ENCODE measurements around the gene ATP11A.

Gene ATP11A

DNA sequence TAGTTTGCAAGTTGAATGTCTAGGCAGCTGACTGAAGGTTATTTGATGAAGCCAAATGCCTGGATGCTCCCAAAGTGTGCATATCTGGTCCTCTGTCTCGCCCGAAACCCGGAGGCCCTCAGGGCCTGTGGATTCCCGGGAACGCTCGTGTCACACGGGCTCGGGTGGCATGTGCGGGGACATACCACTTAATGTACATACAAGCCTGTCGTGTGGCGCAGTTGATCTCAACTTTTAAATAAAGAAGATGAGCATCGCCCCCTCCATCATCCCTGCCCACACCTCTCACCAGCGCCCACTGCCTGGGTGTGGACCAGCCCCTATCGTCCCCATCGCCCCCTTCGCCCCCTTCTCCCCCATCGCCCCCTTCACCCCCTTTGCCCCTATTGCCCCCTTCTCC, 33.9 kb downstream of the ATP11A start:
- DNase-seq (ENCODE audit: low read depth, low spot score) = no peak

DNA sequence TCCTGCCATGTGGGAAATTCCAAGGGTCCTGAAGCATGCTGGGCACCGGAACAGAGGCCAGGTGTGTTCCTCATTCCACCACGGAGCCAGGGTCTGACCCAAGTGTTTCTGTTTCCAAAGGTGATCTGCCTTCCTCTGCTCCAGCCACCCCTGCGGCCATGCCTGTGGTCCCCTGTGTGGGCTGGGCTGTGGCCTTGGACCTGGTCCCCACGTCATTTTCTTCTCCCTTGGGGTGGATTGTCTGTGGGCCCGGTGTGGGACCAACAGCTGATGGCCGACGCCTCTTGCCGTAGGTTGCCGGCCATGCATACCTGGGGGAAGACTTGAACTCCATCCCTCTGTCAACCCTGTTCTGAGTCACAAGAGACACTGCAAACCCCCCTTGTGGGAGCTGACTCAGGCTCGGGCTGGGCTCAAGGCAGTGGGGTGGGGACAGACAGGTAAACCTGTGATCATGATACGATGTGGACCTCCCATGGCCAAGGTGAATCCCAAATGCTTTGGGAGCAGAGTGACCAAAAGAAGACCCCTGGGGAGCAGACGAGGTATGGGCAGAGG, 35.0 kb downstream of the ATP11A start:
- no peak for DNase-seq (ENCODE audit: low read depth, low spot score)

DNA sequence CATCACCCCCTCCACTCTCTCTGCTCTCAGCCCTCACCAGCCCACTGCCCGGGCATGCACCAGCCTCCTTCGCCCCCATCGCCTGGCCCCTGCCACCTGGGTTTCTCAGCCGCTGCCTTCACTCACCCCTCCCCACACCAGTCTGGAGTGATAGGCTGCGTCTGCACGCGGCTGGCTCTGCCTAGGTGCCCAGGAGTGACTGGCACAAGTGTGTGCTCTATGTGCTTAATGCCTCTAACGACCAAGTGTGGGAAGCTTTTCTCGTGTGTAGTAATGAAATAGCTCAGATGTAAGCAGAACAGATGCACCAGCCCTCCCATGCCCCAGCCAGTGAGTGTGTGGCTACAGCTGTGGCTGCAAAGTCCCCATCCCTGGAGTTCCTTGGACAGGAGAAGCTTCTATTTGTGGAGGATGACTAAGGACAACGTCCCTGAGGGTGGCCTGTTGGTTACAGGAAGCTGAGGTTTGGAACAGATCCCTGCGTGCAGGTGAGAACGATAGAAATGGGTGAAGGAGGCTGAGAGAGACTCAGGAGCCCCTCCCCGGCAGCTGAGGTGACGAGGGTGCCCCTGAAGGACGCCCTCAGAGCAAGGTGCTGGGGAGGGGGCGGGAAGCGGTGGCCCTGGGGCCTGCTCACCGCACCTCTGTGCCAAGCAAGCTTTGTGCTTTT, 35.6 kb downstream of the ATP11A start:
- DNase-seq (ENCODE audit: low read depth, low spot score) = no peak

DNA sequence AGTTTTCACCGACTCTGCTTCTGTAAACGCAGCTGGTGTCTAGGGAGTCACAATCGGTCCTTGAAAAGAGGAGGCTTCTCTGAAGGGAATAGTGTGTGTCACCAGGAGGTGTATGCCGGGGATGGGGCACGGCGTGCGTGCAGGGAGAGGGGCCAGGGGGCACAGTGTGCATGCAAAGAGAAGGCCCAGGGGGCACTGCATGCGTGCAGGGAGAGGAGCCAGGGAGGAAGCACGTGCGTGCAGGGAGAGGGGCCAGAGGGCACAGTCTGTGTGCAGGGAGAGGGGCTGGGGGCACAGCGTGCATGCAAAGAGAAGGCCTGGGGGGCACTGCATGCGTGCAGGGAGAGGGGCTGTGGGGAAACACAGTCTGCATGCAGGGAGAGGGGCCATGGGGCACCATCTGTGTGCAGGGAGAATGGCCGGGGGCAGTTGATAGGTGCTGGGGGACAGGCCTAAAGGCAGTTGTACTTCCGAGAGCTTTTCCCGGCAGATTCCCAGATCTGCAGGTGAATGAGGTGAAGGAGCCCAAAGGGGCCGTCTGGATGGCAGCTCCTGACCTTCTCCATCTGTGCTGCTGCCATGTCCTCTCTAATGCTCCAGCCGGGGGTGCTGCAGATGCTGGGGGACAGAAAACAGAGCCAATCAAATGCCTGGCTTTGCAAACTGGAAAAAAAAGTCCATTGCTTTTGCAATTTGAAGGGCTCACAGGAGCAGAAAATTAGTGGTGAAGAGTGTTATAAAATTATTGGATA, 36.4 kb downstream of the ATP11A start:
- DNase-seq (ENCODE audit: low read depth, low spot score) = no peak

DNA sequence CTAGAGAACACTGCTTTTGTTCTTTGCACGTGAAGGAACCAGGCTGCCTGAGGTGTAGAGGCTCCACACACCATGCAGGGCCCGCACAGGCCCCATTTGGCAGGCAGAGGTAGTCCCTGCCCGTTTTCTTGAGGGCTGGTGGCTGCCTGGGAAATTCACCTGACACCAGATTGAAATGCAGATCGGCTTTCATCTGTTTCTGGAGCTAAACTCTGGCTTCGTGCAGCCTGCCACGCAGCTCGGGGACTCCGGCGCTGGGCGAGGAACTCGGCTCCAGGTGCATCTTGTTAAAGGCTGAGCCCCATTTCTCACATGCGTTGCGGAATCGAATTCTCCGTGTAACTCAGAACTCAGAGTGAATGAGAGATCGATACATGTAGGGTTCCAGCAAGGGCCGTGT, 37.7 kb downstream of the ATP11A start:
- DNase-seq (ENCODE audit: low read depth, low spot score) = no peak

DNA sequence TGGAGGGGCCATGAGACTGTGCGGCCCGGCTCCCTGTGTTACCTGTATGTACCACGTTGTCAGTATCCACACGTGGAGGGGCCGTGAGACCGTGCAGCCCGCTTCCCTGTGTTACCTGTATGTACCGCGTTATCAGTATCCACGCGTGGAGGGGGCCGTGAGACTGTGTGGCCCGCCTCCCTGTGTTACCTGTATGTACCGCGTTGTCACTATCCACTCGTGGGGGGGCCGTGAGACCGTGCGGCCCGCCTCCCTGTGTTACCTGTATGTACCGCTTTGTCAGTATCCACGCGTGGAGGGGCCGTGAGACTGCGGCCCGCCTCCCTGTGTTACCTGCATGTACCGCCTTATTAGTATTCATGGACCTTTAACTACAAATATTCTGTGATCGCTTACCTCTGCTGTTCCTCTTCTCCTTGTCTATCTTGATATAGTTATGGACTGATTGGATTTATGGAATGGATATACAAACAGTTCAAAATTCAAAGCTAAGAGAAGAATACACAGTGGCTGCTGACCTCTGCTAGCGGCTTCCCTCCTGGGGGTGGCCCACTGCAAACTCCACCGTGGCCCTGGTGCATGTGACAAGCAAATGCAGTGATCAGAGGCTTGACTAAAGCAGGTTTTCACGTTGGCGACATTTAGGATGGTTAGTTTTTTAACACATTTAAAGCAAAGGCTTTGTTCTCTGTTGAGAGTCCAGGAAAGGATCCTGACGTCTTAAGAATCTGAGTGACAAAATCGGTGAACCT, 38.7 kb downstream of the ATP11A start:
- no peak for DNase-seq (ENCODE audit: low read depth, low spot score)

DNA sequence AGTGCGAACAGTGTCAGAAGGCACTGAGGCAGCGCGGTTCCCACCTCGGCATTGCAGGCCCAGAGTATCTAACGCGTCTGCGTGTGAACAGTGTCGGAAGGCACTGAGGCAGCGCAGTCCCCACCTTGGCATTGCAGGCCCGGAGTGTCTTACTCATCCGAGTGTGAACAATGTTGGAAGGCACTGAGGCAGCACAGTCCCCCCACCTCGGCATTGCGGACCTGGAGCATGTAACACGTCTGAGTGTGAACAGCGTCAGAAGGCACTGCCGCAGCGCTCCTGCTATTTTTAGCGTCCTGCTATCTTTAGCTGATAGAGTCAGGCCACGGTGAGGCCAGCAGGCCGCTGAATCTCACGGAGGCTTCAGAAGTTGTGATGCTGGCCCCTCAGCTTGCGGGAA, 39.6 kb downstream of the ATP11A start:
- DNase-seq (ENCODE audit: low read depth, low spot score) = no peak

DNA sequence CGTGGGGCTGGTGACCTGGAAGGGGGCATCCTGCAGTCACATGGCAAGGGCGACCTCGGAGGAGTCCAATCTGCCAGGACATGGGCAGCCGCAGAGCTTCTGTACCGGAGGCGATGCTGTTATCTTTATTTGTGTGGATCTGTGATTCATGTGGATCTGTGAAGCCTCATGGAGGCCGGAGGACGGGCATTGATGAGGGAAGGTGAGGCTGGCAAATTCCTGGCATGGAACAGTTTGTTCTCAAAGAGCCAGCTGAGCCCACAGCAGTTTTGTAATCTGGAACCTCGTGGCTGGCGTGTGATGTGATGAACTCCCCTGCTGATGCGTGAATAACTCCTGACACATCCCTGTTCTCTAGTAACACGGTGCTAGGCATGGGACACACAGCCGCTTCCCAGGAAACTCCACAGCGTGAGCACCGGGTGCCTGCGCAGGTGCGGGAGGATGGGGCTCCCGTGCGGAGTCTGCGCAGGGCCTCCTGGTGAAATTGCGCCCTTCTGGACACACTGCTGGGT, 40.4 kb downstream of the ATP11A start:
- no peak for DNase-seq (ENCODE audit: low read depth, low spot score)

DNA sequence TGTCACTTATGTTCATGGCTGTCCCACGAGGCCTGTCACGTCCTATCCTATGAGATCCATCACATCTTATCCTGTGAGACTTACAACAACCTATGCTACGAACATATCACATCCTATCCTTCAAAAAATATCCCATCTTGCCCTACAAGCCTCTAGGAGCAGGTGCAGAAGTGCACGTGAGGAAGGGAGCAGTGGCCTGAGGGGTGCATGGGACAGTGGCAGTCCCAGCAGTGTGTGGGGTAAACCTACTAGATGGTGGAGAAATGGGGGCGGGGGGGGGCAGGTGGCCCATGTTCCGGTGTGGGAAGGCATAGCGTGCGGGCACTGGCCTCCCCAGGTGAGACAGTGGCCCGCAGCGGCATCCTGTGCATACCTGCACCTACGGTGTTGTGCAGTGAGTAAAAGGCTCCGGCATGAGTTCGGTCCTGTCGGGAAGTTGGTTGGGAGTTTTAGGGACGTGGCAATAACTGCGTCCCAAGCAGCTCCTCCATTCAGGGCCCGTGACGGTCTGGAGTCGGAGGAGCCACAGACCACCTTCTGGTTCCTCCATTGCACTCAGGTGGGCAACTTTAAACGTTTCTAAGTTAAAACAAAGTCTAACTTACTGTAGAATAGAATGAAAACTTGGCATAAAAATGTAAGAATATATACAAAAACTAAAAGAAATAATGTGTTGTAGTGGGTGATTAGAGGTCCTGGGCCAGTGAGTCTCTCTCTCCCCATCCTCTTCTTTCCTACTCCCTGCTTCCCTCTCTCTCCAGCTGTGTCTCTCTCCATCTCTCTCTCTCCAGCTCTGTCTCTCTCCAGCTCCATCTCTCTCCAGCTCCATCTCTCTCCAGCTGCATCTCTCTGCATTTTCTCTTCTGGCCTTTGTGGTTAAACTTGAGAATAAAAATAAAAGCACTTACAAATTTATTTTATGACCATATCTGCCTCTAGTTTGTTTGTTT, 42.1 kb downstream of the ATP11A start:
- no peak for DNase-seq (ENCODE audit: low read depth, low spot score)

DNA sequence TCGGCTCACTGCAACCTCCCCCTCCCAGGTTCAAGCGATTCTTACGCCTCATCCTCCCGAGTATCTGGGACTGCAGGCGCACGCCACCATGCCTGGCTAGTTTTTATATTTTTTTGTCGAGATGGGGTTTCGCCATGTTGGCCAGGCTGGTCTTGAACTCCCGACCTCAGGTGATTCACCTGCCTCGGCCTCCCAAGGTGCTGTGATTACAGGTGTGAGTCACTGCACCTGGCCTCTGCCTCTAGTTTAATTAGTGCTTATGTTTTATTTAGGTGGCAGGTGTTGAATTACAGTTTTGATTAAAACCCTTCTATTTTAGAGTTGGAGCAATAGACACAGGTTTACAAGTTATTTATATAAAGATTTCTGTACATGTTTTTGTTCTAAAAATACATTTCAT, 42.8 kb downstream of the ATP11A start:
- DNase-seq (ENCODE audit: low read depth, low spot score) = no peak

DNA sequence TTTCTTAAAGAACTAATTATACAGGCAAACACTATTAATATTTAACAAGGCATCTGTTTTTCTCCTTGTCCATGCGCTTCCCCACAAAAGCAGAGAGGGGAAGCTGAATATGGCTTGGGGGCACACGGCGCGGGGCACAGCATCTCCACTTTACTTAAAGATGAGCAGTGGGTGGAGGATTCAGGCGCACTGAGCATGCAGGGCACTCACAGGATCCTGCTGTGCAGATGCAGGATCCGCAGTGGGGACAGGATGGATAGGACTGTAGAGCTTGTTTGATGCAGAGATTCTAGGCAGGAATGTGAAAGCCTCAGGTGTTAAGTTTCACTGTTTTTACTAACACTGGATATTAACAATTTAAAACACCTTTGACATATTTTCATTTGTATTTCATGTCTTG, 43.3 kb downstream of the ATP11A start:
- DNase-seq (ENCODE audit: low read depth, low spot score) = no peak

DNA sequence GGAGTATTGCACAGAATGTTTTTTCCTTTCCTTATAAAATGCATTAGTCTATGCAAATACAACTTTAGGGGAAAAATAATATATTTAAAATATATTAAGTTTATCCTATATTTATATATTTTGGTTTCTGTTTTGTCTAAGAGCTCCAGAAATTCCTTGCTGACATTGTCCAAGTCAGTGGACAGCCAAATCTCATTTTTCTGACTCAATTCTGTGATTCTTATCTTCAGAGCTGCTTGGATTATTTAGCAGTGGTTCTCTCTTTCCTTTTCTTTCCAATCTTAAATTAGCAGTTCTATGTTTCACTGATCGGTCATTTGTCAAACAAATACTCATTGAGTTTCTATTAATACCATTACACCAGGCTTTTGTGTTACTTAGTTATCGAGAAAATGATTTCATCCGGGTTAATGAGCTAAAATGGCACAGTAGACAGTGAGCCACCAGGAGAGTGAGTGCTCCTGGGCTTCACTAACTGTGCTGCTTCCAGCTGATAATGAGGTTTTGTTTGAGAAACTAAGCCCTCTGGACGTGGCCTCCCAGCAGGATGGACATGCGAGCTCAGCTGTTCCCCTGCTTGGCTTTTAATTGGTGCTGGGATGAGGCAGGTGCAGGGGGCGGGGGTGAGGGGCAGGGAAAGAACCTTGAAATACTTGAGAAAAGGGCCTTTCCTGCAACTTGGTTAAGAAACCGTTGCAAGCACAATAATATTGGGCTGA, 44.0 kb downstream of the ATP11A start:
- DNase-seq (ENCODE audit: low read depth, low spot score) = no peak

DNA sequence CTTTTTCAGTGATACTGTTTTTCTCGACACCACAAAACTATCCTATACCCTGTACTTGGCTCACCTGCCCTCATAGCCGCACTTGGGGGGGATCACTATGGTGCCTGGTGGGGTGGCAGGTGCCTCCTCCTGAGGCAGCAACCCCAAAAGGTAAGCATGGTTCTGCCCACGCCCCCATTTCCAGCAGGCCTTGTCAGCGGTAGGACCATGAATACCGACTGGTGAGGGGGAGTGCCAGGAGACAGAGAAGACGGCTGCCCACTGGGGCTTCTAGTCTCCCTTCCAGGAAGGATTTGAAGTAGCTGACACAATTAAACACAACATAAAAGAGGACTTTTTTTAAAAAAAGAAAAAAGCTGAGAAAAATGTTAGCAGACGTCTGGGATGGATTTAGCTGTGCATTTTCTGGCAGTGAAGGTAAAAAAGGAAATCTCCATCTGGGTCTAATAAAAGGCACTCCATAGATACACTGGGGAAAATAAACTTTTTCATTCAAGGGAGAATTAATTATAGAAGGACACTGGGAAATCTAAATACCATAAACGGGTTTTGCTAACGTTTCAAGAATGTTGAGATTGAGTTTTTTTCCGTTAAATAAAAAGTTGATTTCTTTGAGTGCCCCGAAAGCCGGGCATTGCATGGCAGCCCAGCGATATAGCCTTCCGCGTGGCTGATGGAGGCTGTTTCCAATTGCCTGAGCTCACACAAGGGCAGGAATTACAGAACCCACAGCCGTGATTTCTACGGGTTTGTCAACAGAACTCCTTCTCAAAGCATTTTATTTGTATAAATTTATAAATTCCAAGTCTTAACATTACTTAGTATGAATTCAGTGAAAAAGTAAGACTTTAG, 45.1 kb downstream of the ATP11A start:
- DNase-seq (ENCODE audit: low read depth, low spot score) = no peak

DNA sequence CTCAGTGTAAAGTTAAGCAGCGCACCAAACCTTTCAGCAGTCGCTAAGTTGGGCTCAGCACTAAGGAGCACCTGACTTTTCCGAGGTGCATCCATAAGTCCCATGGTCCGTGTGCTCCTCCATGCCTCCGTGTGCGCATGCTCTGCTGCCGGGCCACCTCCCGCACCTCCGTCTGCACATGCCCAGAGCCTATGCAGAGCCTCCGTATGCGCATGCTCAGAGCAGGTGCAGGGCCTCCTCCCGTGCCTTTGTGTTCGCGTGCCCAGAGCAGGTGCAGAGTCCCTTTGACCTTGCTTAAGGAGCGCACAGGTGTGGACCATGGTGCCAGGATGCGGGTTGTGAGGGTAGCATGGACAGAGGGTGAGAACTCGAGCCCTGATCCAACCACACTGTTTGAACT, 46.0 kb downstream of the ATP11A start:
- DNase-seq (ENCODE audit: low read depth, low spot score) = no peak

DNA sequence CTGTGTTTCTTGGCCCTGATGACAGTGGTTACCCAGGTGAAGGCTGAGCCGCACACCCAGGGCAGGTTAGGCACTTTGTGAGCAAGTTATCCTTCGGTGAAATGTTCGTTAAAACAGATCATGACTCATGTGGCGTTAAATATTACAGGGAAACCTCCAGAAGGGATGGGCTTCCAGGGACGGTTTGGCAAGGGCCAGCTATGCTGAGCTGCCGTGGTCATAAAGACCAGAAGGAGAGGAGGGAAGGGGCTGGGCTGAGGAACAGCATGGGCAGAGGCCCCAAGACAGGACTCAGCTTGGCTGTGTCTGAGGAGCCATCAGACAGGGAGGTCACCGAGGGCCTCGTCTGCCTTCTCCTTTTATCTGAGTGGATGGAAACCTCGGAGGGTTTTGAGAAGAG, 47.5 kb downstream of the ATP11A start:
- no peak for DNase-seq (ENCODE audit: low read depth, low spot score)

DNA sequence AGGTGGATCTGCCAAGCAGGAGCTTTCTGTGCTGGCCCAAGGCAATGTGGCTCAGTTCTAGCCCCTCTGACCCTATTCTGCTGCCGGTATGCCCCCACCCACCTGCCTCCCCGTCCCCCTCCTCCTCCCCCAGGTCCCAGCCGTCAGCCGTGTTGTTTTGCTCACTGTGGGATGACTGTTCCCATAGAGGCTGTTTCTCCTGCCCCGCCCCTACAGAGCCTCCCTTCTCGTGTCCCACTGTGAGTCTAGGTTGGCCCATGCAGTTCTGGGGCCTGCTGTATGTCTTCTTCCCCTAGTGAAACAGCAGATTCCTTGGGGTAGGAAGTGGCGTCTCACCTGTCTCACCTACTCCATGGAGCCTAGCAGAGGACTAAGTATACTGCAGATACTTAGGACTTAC, 48.8 kb downstream of the ATP11A start:
- DNase-seq (ENCODE audit: low read depth, low spot score) = no peak

DNA sequence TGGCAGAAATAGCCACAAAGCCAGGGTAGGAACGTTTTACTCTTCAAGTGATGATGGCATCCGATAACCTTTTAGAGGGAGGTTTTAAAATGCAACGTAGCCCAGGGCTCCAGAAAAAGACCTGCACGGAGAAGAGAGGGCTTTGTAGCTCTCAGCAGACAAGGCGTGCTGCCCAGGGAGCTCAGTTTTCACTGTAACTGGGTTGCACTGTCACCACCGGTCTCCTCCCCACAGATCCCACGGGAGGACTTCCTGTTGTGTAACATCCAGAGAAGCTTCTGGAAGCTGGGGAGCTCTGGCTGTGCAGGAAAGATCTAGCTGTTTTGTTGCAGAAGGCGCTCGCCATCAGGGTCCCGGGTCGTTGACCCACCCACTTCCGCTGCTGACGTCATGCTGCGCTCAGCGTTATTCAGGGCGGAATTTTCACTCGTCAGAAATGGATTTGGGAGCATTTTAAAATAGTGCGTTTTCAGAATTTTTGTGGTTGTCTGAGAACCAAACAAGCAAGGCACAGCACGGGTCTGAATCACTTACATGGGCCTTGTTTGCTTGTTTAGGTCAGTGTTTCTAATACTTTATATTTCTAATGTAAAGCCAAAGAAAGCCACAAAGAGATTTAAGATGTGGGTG, 50.8 kb downstream of the ATP11A start:
- DNase-seq (ENCODE audit: low read depth, low spot score) = no peak

DNA sequence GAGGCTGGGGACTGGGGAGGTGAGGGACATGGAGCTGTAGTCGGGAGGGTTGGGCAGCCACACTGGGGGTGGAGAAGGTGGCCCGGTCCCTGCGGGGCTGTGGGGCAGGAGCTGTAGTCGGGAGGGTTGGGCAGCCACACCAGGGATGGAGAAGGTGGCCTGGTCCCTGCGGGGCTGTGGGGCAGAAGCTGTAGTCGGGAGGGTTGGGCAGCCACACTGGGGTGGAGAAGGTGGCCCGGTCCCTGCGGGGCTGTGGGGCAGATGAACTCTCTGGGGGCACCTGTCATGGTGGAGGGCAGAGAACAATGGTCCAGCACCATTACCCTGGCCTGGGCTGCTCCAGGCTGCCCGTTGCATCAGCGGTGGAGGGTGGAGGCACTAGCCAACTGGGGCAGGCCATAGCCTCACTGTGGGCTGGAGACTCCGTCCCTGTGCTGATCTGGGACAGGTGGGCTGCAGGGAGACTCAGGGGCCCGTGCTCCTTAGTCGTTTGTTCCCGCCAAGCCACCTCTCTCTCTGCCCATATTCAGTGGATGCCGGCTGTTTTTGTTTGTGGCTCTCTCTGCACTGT, 51.4 kb downstream of the ATP11A start:
- no peak for DNase-seq (ENCODE audit: low read depth, low spot score)

Data from smooth muscle cell of the brain vasculature (primary cell).